ENCODE measurements around the gene PUDP.
"Not testable (repeated sequence)": the region's sequence is repeated elsewhere in the genome, so short reads cannot be mapped to it uniquely, and the experiment has no call there.

PUDP gene

DNA sequence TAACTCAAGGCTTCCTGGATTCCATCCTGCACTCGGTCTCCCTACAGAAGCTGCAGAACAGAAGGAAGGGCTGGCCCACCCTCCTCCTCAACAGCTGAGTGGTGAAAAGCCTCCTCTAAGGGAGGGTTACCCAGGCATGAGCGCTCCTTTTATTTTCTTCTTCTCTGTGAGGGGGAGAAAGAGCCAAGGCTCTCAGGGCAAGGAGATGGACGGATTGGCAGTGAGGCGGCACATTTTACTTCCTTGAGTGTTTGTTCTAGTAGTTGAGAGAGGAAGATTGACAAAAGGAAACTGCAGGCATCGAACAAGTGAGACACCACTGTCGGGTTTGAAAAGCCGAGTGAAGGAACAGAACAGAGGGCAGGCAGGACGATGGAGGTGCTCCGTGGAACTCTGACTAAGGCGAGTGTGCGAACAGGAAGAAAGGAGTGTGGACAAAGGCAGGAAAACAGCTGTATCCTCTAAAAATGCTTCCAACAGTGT lies 38.9 kb downstream of the PUDP start:
- no peak for DNase-seq

GRCh38 chrX:7108030-7108429 lies 39.9 kb downstream of the PUDP start:
- no peak for DNase-seq

GRCh38 chrX:7106649-7107048 lies 41.3 kb downstream of the PUDP start:
- no peak for DNase-seq

- DNase-seq: no peak
These were observed 45.8 kb downstream of the PUDP start for GRCh38 chrX:7102119-7102518.

- no peak for DNase-seq
These were observed 47.9 kb downstream of the PUDP start for GRCh38 chrX:7100022-7100421.

DNA sequence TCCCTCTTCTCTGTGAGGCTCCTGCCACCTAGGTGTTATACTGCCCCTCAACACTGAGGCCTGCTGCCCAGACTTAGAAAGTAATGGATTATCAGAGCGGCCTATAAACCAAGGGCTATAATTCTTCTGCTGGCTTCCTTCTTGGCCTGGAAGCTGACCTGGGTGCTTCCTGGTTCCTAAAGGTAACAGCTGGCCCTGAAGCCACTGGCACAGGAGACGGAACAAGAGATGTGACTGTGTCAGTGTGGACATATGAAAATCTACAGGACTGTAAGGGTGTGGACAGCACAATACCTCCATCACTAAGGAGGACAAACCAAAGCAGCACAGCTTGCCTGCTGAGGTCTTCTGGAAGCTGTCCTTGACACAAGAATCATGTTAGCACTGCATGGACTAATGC lies 52.3 kb downstream of the PUDP start:
- not testable (repeated sequence) for DNase-seq

- DNase-seq: no peak
These were observed 54.6 kb downstream of the PUDP start for GRCh38 chrX:7093305-7093704.

- DNase-seq: no peak
These were observed 55.4 kb downstream of the PUDP start for GRCh38 chrX:7092543-7092942.

DNA sequence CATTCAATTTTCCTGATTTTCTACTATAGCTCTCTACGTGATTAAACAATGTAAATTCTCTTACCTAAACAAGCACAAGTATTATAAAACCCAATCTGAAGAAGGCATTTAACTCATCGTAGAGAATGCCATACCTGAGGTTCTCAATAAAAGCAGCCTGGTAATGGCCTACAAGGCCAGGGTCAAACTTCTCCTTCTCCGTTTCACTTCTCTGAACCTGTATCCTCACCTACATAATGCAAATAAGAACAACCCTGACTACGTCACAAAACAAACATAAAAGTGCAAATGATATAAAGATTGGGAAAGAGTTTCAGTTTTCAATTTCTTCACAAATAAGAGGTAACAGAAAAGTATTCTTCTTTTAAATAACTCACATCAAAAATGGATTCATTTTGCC lies 56.0 kb downstream of the PUDP start:
- no peak for DNase-seq

DNA sequence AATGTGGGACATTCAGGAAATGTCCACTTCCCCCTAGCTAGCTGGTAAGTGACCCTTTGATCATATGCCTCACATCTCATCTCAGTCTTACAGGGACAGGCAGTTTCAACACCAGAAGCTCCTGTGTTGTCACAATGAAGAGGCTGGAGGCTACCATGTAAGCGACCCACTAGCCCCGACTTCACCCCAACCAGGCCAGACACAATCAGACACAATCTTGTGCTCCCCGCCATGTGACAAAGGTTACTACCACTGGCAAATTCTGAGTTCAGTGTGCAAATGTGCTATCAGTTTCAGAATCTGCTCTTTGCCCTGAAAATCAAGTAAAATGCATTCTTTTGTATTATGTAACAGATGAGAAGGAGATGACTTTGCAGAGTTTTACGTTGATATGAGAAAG lies 57.3 kb downstream of the PUDP start:
- DNase-seq: no peak

- no peak for DNase-seq
These were observed 58.9 kb downstream of the PUDP start for GRCh38 chrX:7088968-7089615.

- DNase-seq: no peak
These were observed 61.6 kb downstream of the PUDP start for GRCh38 chrX:7086384-7086783.

GRCh38 chrX:7085879-7086278 lies 62.1 kb downstream of the PUDP start:
- DNase-seq: no peak

DNA sequence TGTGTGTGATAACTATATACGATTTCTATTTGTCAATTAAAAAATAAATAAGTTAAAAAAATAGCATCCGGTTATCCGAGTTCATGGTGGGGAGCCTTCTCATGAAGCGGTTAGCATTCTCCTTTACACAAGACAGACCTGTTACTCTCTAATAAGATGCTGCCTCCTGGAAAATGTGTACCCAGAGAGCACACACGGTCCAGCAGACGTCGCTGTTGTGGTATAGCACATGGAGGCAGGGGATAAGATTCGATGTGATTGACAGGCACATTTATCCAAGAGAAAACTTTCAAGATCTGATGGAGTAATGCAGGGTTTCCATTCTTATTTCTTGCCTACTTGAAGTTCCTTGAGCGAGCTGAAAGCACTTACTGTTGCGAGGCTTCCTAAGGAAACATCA lies 63.1 kb downstream of the PUDP start:
- no peak for DNase-seq

- DNase-seq: no peak
These were observed 64.2 kb downstream of the PUDP start for GRCh38 chrX:7083468-7084396.

GRCh38 chrX:7083021-7083420 lies 64.9 kb downstream of the PUDP start:
- DNase-seq: no peak

GRCh38 chrX:7082556-7082955 lies 65.4 kb downstream of the PUDP start:
- no peak for DNase-seq

DNA sequence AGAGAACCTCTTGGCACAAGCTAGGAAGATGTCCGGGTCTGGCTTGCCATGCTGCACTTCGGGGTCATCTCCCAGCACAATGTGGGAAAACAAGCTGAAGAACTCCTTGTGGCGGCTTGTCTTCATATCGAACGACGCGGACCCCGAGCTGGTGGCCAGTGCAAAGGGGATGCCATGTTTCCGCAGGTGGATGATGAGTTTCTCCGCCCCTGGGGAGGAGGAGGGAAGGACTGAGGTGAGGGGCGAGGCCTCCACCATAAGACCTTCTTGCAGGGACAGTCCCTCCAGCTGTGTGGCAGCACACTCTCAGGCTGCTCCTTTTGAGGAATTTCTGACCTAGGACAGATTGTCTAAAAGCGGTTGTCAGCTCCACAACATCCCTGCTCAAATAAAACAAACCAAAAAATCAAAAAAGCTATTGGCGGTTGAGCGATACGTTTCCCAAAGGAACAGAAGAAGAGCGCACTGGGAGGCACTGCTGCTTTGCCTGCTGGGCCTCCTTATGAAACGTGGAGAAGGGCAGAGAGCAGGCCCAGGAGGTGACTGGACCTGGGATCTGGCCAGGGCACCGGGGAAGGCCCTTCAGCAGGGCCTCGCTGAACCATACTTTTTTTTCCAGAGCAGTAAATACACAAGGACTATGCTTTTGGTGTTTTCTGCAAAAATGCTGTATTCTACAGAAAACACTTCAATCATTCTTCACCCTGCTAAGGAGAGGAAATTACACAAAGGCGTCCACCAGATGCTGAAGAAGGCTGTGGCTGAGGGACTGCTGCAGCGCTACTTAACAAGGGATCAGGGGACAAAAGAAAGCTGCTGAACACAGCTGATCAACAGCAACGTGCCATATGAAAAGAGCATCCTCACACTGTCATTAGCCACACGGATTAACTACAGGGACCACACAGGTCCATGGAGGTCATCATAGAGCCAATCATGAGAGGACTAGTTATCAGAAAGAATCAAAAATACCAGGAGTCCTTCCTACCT lies 70.4 kb downstream of the PUDP start:
- no peak for DNase-seq

DNA sequence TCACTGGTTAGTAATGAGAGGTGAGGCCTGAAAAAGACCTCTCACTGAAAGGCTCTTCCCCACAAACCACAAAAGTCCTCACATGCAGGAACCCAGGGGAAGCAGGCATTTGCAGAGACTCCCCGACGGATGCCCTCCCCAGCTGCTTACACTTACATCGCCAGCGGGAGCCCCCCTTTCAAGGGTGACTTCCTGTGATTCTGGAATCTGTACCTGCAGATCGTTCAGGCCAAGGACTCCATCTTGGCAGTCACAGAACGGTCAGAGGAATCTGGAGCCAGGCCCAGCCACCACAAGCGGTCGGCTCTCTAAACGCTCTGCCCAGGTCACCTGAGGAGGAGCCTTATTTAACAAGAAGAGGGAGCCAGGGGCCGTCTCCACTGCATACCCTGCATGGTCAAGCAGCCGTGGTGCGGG lies 71.7 kb downstream of the PUDP start:
- no peak for DNase-seq

DNA sequence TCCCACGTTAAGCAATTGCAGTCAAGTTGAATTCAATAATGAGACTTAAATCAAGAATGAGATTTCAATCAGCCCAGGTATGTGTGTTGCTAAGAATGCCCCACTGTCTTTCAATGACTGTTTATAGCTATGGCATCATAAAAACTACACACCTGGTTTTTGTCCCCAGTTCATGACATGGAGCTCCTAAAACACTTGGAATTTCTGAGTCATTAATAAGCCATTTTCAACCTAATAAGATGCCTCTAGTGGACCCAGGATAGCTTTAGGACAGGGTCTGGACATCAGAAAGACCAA lies 73.1 kb downstream of the PUDP start:
- no peak for DNase-seq

GRCh38 chrX:7074148-7074907 lies 73.6 kb downstream of the PUDP start:
- no peak for DNase-seq

DNA sequence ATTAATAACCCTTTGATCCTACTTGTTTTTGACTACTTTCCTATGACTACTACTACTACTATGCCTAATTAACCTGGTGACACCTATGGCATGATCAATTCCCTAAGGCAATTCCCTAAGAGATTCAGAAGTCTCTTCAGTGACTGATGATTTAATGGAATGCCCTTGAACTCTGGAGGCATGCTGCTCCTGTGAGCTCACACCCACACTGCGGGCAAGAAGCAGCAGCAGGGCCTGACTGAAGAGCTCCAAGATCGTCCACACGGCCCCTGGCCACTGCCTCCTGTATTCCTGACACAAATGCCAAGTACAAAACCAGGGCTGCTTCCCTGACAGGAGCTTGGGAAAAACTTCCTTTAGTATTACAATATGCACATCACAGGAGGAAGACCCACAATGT lies 74.6 kb downstream of the PUDP start:
- no peak for DNase-seq

DNA sequence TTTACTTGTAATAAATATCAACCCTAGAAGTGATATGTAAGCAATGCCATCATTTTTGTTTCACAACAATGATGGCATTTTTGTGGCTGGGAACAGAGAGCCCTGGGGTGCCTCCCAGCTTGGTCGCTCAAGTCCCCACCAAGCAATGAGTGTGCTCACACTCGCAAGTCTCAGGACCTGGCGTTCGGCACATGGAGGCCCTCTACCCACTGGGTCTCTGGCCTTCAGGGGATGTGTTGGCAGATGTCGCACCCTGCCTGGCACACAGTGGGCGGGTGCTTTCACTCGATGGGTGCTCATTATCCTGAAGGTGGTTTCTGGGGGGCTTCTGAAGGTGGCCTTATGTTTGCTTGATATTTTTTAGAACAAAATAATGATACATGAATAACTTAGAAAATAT lies 75.1 kb downstream of the PUDP start:
- no peak for DNase-seq
